ENCODE data around the gene AIRE.

DNA sequence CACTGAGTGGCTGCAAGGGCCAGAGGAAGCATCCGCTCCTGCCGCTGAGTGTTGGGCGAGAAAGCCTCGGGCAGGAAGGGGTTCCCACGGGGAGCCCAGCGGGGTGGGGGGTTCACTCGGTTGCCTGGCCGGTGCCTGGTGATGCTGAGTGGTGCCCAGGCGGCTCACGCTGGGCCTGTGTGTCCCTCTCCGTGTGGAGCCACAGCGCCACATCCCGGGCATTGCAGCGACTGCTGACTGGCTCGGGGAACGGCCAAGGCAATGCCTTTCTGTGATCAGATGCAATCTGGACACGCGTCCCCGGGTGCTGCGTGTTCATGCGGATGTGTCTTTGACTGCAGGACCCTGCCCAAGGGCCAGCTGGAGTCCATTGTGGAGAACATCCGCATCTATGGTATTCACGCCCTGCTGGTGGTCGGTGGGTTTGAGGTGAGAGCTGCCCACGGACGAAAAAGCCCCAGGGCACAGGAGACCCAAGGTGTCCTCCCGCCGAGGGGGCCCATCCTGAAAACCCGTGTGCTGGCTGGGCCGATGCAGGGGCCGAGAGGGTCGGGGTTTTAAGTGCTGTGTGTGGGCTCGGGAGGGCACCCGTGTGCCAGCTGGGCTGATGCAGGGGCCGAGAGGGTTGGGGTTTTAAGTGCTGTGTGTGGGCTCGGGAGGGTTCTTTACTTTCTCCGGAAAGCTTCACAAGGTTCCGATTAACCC, 37.1 kb downstream of the AIRE start:
- TF ChIP-seq EP300 (IDR thresholded peaks at IDR 0.05) (no peak), CTCF (IDR thresholded peaks at IDR 0.05) (no peak)

Measured in tibial nerve (tissue), 4 donors.